ENCODE results near the gene ROMO1. TPM values are rescaled to one million over a fixed set of nuclear protein-coding genes. Genes with fewer than 3 reads are reported as not detected.
"Not testable (repeated sequence)": the region's sequence is repeated elsewhere in the genome, so short reads cannot be mapped to it uniquely, and the experiment has no call there.

ROMO1 gene
- polyA plus RNA-seq, 4 donors: 51.3 to 112 (median 65.2) TPM

DNA sequence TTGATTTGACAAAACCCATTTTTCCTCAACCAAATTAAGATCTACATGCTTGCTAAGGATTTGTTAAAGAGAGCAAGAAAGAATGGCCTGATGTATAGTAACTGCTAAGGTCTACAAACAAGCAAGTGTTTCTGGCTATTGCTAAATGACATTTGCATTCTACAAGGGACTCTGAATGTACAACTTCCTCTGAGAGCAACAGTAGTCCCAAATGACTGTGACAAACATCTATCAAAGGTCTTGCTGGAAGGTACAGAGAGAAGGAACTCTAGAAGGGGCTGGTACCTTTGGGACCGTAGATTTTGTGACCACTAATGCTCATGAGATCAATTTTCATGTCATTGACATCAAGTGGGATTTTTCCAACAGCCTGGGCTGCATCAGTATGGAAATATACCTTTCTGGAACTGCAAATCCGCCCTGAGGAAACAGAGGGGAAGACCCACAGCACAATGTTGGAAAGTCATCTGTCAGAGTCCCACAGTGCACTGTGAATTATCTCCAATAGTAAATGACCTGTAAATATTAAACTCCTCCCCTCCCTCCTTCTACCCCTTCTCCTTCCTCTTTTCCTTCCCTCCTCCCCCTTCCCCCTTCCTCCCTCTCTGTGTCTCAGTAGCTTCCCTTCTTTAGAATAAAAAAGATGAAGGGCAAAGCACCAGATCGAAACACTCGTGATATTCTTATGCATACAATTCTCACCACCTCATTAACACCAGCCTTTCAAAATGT lies 18.6 kb upstream of the ROMO1 start:
- DNase-seq (ENCODE audit: low read depth in 4 of 4, low spot score in 3 of 4): no peak

DNA sequence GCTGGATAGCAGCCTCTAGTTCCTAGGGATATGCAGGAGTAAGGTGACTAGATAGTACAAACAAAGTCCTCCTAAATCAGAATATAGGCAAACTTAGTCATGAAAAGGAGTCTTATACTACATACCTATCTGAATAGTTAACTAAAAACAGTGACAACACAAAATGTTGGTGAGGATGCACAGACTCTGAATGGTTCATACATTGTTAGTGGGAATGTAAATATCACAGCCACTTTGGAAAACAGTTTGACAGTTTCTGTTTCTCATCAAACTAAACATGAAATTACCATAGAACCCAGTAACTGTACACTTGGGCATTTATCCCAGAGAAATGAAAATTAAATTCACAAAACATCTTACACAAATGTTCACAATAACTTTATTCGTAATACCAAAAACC lies 17.2 kb upstream of the ROMO1 start:
- DNase-seq (ENCODE audit: low read depth in 4 of 4, low spot score in 3 of 4): no peak

DNA sequence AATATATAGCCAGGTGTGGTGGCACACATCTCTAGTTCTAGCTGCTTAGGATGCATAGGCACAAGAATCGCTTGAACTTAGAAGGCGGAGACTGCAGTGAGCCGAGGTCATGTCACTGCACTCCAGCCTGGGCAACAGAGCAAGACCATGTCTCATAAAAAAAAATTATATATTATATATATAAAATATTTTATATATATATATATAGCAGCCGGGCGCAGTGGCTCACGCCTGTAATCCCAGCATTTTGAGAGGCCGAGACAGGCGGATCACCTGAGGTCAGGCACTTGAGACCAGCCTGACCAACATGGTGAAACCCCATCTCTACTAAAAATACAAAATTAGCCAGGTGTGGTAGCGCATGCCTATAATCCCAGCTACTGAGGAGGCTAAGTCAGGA lies 13.8 kb upstream of the ROMO1 start:
- DNase-seq (ENCODE audit: low read depth in 4 of 4, low spot score in 3 of 4): not testable (repeated sequence)

DNA sequence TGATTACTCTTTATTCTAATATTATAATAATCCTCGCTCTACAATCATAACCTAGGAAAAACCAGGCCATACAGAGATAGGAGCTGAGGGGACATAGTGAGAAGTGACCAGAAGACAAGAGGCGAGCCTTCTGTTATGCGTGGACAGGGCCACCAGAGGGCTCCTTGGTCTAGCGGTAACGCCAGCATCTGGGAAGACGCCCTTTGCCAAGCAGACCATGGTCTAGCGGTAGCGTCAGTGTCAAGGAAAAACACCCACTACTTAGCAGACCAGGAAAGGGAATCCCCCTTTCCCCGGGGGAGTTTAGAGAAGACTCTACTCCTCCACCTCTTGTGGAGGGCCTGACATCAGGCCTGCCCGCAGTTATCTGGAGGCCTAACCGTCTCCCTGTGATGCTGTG lies 12.3 kb upstream of the ROMO1 start:
- not testable (repeated sequence) for DNase-seq (ENCODE audit: low read depth in 4 of 4, low spot score in 3 of 4)

DNA sequence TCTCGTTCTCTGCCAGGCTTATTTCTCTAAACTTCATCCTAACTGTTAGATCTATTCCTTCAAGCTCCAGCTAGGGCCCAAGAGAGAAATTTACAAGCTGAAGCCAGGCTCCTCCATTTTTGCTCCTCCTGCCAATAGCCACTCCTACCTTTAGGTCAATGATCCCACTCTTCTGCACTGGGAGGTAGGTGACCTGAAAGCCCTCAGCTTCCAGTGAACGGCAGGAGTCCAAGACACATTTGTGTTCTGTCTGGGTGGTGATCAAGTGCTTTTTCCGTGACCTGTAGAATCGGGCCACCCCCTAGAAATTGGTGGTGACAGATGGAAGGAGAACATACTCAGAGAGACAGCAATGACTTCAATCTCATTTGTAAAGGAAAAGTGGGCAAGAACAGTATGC lies 8.9 kb upstream of the ROMO1 start:
- no peak for DNase-seq (ENCODE audit: low read depth in 4 of 4, low spot score in 3 of 4)

DNA sequence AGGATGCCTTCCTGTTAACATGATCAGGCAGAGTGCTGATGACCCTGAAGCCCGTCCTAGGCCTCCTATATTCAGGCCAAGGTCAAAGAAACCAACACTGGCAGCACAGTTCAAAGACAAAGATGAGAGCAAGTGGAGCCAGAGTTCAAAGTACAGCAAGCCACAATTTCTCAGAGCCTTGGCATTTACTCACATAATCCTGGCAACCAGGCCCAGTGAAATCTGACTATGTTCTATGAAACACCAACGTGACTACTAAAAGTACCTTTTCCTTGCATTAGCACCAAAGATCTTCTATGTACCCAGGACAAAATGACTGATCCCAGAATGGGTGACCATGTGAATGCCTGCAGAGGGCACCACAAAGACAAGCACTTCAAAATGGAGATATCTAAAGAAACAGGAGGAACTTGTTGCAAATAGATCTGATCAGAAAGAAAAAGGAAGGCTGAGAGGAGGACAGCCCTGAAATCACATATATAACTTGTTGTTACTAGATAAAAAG lies 3.9 kb upstream of the ROMO1 start:
- no peak for DNase-seq (ENCODE audit: low read depth in 4 of 4, low spot score in 3 of 4)

DNA sequence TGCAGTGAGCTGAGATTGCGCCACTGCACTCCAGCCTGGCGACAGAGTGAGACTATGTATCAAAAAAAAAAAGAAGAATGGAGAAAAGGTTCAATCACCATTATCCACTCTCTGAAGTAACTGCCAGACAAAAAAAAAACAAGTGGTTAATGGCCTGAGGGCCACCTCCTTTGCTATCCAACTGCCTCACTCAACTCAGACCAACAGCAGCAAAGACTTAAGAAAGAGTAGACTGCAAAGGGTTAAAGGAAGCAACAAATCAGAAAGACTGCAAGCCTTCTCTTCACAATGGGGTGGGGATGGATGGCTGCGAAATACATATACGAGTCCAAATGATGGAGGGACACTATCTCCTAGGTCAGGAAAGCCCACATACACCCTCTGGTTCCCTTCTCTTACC lies 3.2 kb upstream of the ROMO1 start:
- no peak for DNase-seq (ENCODE audit: low read depth in 4 of 4, low spot score in 3 of 4)

DNA sequence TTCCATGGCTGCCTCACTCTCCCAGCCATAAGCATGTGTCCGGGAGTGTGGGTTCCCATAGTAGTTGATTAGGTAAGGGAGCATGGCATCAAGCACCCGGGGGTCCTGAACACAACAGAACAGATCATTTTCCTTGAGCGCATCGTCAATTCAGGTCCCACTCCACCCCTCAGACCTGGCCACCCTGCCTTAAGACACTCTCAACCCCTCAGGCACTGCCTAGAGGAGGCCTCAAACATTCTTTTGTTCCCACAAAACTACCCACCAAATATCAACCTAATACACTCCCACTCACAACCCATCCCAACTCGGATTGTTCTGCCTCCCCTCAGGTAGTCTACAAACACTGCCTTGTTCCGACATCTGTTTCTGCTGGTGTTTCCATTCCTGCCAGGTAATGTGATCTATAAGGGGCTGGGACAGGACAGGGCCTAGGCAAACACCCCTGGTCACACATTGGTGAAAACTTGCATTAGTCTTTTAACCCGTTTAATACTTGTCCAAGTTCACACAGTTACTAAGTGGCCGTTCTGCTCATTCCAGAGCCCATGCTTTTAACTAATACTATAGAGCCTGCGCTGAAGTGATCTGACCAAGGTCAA lies 1.4 kb upstream of the ROMO1 start:
- no peak for DNase-seq (ENCODE audit: low read depth in 4 of 4, low spot score in 3 of 4)

DNA sequence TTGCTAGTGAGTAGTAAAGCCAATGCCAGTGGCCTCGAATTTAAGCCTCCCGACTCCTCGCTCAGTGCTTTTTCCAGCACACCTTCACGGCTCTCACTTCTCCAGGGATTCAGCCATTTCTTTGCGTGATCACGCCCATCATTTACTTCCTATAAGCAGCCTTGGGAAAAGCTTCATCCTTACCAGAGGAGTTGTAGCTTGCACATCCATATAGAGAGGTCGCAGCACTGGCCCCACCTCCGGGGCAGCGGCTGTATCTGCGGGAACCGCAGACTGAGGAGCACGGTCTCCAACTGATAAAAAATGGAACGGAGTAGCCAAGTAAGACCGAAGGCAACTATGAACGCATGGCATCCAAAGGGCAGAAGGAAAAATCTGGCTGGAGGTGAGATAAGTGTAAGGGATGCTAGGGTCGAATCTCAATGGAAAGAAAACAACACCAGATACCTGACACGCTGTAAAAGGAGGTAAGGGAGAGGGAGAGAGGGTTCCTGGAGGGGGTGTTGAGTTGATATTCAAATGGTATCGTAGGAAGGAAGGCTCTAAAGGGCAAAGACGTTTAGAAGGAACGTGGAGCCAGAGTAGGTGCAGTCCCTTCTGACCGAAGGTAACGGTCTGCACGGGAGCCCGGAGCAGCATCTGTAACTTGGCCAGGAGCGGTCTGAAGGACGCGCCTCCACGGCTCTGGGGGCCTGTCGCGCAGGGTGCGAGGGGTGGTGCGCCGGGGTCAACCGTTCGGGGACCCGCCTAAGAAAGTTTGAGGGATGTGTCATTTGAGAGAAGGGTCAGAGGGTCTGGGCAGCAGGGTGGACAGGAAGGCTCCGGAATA lies 693 bp upstream of the ROMO1 start:
- DNase-seq (ENCODE audit: low read depth in 4 of 4, low spot score in 3 of 4): no peak

DNA sequence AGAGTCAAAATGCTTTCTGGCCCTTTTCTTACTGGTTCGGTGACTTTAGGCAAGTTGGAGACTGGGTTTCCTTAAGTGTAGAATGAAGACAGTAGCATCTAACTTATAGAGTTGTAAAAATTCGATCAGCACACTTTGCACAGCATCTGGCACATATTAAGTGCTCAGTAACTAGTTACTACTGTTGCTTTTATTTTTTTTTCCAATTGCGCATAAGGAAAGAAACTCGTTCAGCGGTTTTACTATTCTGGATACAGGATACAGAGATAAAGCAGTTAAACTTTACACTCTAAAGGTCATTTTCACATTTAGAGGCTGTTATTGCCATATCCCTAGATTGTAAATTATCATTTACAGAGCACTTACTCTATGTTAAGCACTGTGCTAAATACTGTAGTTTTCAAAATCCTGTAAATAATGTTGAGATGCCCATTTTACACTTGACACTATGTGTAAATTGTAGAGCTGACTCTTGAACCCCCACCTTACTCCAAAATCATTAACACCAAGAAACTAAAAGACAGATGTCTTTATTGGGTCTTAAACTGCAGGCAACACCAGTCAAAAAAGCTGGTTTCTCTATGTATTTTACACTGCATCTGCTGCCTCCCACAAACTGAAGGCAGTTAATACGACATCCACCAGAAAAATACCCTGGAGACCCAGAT lies 886 bp downstream of the ROMO1 start:
- no peak for DNase-seq (ENCODE audit: low read depth in 4 of 4, low spot score in 3 of 4)

DNA sequence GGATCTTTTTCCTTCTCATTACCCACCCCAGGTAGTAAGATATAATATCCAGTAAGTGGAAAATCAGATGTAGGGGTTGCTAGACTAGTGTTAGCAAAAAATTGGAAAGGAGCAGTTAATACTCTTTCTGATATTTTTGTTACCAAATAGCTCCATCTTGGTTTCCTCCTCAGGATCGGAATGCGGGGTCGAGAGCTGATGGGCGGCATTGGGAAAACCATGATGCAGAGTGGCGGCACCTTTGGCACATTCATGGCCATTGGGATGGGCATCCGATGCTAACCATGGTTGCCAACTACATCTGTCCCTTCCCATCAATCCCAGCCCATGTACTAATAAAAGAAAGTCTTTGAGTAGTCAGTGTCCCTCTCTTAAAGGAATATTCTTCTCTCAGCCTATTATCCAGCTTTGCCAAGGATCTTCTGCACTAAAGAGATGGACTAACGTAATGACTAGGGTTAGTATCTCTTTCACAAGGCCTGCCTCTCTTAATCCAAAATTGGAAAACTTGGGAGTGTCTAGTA lies 1.5 kb downstream of the ROMO1 start:
- DNase-seq (ENCODE audit: low read depth in 4 of 4, low spot score in 3 of 4): no peak

DNA sequence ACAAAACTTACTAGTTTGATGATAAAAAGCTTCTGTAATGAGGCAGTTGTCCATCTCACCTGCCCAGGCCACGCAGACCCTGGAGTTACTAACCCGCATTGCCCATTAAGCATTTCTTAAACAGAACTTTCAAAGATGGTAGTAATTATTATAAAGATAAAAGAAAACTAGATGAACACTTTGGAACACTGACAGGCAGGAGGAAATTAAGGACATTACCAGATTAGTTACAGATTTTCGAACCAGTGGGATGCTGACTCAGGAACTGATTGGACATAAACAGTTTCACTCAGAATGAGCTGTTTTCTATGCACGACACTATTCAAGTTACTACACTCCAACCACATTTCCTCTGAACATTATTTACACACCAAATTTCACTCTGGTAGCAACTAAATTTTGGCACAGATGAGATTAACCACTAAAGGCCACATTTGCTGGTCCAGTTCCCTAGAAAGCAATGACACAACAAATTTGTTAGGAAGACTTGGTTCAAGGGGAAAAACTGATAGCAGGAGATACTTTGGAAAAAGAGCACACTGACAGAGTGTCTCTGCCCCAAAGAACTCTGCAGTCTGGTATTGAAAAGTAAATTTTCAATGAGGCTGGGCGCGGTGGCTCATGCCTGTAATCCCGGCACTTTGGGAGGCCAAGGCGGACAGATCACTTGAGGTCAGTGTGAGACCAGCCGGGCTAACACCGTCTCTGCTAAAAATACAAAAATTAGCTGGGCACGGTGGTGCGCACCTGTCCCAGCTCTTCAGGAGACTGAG lies 3.0 kb downstream of the ROMO1 start:
- DNase-seq (ENCODE audit: low read depth in 4 of 4, low spot score in 3 of 4): no peak

DNA sequence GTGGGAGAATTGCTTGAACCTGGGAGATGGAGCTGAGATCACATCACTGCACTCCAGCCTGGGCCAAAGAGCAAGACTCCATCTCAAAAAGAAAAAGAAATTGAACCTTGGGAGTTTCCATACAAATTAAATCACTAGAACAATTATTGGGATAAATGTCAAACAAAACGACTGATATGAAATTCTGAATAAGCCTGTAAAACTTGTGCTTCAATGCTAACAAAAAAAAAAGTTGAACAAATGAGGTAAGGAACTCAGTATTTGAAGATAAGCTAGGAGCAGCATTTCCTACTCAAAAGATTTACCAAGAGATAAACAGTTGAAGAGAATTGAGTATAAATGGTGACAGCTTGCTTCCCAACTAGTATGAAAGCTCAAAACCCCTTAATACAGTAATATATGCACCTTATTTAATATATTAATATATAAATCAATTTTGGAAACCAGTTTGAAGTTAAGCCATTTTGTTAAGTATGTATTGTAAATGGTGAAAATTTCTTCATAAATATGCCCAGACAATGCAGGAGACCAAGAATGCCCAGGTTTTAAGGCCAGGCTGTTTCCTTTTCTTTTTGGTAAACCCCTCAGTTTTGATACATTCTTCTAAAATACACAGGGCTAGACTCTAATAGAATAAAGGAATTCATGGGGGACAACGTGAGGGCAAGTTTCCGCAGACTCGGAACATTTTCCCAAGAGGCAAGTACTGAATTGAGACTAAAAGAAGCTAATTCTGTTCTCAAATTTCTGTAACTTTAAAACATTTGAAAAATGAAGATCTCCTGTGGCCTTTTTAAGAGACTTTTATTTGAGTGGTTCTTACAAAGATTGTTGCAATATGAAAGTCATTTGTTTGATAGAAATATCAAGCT lies 3.9 kb downstream of the ROMO1 start:
- DNase-seq (ENCODE audit: low read depth in 4 of 4, low spot score in 3 of 4): no peak

DNA sequence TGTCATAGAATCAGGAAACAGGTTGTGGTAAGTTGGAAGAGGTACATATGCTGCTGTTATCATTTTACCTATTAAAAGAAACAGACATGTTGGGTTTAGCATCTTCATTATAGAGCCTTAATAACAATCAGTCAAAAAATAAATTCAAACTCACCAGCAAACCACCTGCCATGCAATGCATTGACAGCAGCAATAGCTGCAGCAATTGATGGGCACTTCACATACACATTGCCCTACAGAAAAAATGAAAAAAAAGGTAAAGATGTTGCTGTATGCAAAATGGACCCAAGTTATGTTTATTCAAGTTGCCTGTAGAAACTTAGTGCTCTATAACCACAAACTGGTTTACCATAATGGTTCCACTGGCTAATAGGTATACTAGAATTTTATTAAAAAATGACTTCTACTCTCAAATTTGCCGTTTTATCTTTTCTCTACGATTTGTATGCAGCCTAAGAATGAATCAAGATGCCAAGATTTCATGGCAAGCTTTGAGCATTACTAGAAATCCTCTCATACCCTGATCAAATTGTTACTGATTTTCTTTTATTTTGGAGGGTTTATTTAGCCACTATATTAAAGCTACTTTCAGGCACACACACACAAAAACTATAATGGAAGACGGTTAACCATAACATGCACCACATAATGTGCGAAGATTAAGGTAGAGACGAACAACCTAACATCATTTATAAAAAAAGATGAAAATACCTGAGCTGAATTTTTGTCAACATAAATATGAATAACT lies 5.5 kb downstream of the ROMO1 start:
- DNase-seq (ENCODE audit: low read depth in 4 of 4, low spot score in 3 of 4): no peak

DNA sequence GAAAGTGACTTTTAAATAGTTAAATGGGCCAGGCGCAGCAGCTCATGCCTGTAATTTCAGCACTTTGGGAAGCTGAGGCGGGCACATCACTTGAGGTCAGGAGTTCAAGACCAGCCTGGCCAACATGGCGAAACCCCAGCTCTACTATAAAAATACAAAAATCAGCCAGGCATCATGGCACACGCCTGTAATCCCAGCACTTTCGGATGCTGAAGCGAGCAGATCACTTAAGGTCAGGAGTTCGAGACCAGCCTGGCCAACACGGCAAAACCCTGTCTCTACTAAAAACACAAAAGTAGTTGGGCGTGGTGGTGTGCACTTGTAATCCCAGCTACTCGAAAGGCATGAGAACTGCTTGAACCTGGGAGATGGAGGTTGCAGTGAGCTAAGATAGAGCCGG lies 6.7 kb downstream of the ROMO1 start:
- DNase-seq (ENCODE audit: low read depth in 4 of 4, low spot score in 3 of 4): not testable (repeated sequence)

DNA sequence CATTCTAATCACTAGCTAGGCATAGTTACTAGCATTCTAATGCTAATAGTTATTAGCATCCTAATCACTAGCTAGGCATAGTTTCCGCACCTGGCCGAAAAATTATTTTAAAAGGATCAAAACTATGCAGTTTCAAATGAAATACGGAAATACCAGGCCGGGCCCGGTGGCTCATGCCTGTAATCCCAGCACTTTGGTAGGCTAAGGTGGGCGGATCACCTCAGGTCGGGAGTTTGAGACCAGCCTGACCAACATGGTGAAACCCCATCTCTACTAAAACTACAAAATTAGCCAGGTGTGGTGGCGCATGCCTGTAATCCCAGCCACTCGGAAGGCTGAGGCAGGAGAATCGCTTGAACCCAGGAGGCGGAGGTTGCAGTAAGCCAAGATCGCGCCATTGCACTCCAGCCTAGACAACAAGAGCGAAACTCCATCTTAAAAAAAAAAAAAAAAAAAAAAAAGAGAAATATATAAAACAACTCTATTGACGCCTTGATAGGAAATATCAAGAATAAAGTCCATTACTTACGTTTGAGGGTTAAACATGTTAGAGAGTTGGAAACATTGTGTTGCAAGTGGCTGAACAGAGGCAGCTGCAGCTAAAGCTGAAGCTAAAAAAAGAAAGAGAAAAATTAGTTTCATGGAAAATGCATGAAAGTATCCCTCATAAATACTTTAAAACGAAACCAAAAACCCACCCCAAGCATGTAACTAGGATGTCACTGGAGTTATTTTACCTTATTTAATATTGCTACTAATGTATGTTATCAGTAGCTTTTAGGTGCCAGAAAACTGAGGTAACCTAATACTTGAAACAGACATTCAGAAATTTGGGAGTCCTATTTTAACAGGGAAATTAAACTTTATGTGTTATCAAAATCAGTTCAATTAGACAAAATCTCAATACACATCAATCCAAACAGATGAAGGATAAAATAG lies 7.7 kb downstream of the ROMO1 start:
- not testable (repeated sequence) for DNase-seq (ENCODE audit: low read depth in 4 of 4, low spot score in 3 of 4)

DNA sequence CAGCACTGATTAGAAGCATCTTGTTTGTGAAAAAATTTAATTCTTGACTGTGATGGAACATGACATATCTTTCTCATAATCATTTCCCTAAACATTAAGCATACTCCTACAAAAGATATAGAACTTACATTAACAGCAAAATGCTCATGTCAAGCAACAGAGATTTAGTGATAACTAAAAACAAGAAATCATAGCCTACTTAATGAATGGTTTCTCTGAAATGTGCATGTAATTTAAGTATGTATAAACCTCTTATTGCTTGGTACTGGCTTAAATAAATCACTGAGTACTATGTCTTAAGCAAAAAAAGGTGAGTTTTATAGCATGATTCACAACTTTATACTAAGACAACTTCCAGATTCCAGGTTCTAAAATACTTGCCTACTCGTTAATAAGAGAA lies 9.3 kb downstream of the ROMO1 start:
- DNase-seq (ENCODE audit: low read depth in 4 of 4, low spot score in 3 of 4): no peak
